NCI-H510A treated with DMSO at 0.1 percent for 48 hours (cell line): ENCODE data around the gene EXOSC10.
A peak's percentile ranks its signal among the peaks of the same experiment; 100 is the strongest.
"Not testable (repeated sequence)": the region's sequence is repeated elsewhere in the genome, so short reads cannot be mapped to it uniquely, and the experiment has no call there.

ENCODE experiments used
- DNase-seq: peaks from one replicate; lab custom pipeline; 2025; lab: John Stamatoyannopoulos, UW

Gene EXOSC10

DNA sequence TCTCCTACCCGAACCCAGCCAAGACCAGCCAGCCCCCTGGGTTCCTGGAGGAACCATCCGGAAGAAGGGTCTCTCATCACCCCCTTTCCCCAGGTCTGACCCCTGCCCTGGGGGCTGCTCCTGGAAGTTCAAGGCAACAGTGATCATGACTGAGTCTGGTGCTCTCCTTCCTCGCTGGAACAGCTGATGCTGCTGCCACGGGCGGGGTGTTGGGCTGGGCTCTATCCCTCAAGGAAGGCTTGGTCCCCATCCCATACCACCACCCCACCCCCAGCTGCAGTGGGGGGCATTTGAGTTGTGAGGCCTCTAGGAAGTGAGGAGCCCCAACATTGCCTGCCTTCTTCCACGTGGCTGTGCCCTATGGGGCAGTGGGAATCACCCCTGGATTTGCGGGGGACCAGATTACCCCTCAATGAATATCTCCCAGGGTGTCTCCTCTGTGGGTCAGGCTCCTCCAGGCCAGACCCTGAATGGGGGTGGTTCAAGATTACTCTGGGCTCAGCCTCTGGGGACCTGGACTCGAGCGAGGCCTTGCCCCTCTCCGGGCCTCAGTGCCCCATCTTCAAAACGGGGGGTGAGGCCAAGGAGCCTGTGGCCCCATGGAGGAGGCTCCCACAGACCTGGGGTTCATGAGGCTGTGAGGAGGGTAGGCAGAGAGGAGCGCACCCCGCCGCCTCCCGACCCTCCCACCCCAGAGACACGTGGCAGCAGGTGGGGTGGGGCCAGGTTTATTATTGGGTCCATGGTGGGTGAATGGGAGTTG lies 55.4 kb downstream of the EXOSC10 start:
- no peak for DNase-seq

DNA sequence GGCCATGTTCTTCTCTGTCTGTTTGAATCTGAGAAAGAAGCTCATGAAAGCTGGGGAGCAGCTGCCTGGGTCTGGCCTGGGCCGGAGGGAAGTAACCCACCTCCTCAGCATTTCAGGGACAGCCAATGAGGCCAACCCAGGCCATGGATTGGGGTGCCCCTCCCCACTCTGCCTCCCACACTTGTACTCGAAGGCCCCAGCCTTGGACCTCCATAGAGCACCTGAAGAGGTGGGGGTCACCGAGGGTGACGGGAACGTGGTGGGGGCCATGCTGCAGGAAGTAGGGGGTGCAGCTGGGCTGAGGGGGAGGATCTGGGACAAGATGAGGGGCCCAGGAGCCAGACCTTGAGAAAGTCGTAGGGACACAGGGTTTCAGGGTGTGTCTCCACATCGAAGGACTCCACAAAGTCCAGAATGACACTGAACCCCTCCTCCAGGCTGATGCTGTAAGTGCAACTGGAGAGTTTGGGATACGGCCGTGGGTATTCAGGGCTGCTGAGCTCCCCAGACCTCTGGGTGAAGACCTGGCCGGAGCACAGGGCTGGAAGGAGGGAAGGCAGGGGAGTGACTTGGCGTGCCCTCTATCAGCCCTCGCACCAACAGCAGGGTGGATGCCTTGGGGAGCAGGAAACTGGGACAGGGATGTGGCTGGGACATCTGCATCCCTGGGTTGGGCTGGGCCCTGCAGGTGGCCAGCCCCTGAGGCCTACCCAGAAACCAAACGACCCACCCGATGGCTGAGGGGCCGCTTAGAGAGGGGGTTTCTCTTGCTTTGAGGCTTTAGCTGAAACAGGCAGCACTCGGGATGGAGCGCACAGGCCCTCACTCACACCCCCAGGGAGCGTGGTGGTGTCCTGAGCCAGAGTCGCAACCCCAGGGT lies 56.4 kb downstream of the EXOSC10 start:
- DNase-seq = no peak

DNA sequence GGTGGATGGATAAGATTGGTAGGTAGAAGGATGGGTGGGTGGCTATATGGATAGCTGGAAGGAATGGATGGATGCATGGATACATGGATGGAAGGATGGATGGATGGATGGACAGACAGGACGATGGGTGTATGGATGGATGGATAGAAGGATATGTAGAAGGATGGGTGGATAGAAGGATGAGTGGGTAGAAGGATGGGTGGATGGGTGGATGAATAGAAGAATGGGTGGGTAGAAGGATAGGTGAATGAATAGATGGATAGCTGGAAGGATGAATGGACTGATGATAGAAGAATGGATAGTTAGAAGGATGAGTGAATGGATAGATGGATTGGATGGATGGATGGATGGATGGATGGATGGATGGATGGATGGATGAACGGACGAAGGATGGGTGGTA lies 57.6 kb downstream of the EXOSC10 start:
- DNase-seq = no peak

DNA sequence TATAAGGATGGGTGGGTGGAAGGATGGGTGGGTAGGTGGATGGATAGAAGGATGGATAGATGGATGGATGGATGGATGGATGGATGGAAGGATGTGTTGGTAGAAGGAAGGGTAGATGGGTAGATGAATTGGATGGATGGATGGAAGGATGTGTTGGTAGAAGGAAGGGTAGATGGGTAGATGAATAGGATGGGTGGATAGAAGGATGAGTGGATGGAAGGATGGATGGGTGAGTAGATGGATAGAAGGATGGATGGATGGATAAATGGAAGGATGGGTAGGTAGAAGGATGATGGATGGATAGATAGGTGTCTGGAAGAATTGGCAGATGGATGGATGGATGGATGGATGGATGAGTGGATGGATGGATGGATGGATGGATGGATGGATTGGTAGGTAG lies 58.6 kb downstream of the EXOSC10 start:
- DNase-seq = no peak

DNA sequence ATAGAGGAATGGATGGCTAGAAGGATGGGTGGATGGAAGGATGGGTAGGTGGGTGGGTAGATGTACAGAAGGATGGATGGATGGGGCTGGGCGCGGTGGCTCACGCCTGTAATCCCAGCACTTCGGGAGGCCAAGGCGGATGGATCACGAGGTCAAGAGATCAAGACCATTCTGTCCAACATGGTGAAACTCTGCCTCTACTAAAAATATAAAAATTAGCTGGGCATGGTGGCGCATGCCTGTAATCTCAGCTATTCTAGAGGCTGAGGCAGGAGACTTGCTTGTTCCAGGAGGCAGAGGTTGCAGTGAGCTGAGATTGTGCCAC lies 59.6 kb downstream of the EXOSC10 start:
- not testable (repeated sequence) for DNase-seq

GRCh38 chr1:11039351-11040104 lies 60.1 kb downstream of the EXOSC10 start:
- no peak for DNase-seq

DNA sequence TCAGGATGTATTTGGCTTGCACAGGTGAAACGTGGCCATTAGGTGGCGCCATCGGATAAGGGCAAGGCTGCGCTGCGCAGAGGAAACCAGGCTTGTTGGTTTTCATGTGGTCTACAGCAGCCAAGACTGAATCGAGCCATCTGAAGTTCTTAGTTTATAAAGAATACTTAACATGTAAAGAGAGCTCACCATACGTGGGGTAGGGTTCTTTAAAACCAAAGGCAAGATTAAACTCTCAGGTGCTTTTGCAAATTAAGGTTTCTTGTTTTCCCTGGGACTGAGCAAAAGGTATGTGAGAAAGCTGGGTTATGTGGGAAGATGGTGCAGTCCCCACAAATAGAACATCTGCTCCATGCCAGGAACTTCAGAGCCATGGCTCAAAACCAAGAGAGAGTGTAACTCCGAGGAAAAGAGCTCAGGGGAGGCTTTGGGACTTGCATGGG lies 61.9 kb downstream of the EXOSC10 start:
- DNase-seq = peak; percentile 100

DNA sequence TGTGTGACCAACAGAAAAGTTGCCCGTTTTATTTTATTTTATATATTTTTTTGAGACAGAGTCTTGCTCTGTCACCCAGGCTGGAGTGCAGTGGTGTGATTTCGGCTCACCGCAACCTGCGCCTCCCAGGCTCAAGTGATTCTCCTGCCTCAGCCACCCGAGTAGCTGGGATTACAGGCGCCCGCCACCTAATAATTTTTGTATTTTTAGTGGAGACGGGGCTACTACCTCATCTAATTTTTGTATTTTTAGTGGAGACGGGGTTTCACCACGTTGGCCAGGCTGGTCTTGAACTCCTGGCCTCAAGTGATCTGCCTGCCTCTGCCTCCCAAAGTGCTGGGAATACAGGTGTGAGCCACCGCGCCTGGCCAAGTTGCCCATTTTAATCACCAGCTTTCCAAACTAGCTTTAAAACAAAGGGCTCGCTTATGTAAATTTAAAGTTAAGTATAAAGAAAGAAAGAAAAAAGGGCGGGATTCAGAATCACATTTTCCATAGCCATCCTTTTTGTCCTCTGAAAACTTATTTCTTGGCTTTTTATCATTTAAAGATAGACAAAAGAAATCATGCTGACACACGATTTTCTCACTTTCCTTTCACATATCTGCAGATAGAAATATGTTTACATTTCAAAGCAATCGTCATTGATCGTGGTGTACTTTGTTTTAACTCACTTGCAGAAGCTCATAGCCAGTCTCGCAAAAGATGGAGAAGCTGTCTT lies 62.5 kb downstream of the EXOSC10 start:
- DNase-seq = not testable (repeated sequence)

GRCh38 chr1:11031624-11032262 lies 67.9 kb downstream of the EXOSC10 start:
- DNase-seq = no peak

DNA sequence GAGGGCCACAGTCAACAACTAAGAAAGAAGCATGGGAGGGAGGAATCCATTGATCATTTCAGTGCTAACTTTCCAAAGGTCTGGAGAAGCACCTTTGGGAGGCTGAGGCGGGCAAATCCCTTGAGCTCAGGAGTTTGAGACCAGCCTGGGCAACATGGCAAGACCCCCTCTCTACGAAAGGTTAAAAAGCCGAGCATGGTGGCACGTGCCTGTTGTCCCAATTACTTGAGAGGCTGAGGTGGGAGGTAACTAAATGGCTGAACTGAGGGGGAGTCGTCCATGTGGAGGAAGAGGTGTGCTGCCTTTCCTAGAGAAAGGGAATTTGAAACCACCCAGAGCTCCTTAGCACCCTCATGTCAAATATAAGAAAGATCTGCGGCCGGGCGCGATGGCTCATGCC lies 68.8 kb downstream of the EXOSC10 start:
- DNase-seq = no peak

GRCh38 chr1:11028018-11028417 lies 71.7 kb downstream of the EXOSC10 start:
- no peak for DNase-seq

DNA sequence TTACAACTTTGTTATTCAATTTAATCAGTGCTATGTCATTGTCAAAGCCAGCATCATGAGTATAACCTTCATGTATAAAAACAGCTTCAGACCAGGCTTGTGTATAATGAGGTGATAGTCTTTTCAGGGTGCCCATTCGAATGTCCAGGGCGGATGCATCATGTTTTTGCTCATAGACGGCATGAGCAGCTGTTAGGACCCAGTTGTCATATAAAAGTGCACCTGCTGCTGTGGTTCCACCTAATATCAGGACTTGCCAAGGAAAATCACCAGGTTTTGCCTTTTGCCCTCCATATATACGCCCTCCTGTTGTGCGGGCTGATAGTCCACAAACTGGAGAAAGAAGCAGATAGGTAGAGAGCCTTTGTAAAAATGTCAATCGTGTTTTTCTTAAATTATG lies 72.4 kb downstream of the EXOSC10 start:
- no peak for DNase-seq

DNA sequence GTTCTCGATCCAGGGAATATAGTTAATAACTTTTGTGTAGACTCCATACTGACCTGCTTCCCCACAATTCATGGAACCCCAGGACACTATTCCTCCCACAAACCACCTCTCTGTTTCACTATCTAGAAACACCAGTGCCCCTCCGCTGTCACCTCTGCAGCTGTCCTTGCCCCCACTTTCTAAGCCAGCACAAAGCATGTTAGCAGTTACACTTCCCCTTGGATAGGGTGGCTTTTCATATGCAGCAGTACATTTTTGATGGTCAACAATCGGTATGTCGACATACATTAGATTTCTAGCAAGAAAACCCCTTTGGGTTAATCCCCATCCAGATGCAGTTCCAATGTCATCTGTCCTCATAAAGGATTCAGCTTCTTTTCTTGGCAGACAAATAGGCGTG lies 72.8 kb downstream of the EXOSC10 start:
- DNase-seq = no peak

- DNase-seq = no peak
Observed at GRCh38 chr1:11026052-11026451, 73.6 kb downstream of the EXOSC10 start.

DNA sequence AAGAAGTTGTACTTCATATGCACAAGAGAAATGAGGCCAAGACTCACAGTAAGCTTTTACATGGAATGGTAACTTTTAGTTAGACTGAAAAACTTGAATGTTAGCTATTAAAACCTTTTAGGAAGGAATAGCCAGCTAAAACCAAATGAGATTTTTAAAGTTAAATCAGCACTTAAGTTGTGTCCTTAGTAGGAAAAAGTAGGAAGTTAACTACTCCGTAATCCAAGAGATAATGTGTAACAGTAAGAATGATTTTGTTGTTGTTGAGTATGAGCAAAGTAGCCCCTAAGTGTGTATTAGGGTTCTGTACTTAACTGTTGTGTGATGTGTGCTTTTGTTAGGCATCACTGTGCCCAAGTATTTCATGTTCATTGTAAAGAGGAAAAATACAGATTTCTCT lies 74.1 kb downstream of the EXOSC10 start:
- DNase-seq = no peak

- DNase-seq = no peak
Observed at GRCh38 chr1:11024874-11025203, 74.8 kb downstream of the EXOSC10 start.

GRCh38 chr1:11024154-11024873 lies 75.4 kb downstream of the EXOSC10 start:
- DNase-seq = no peak

DNA sequence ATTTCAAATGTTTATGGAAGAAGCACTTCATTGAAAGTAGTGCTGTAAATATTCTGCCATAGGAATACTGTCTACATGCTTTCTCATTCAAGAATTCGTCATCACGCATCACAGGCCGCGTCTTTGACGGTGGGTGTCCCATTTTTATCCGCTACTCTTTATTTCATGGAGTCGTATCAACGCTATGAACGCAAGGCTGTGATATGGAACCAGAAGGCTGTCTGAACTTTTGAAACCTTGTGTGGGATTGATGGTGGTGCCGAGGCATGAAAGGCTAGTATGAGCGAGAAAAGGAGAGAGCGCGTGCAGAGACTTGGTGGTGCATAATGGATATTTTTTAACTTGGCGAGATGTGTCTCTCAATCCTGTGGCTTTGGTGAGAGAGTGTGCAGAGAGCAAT lies 76.5 kb downstream of the EXOSC10 start:
- no peak for DNase-seq

DNA sequence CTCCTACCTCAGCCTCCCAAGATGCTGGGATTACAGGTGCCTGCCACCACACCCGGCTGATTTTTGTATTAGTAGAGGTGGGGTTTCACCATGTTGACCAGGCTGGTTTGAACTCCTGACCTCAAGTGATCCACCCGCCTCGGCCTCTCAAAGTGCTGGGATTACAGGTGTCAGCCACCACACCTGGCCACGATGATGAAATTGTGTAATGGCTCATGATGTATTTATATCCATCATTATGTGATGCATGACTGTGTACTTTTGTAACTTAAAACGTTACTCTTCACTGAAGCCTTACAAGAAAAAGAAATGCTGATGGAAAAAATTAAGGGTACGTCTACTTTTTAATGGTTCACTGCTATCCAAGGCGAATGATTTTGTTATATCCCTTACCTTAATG lies 79.7 kb downstream of the EXOSC10 start:
- DNase-seq = no peak

- not testable (repeated sequence) for DNase-seq
Observed at GRCh38 chr1:11019358-11019757, 80.3 kb downstream of the EXOSC10 start.
